Left colon (tissue), 2 donors: Measurements from ENCODE around the gene RAB43. TPM values are rescaled to one million over a fixed set of nuclear protein-coding genes. Genes with fewer than 3 reads are reported as not detected.
"Not testable (repeated sequence)": the region's sequence is repeated elsewhere in the genome, so short reads cannot be mapped to it uniquely, and the experiment has no call there.

Experiments
- ATAC-seq: fragments of 200-7000 bp; cut with Tn5 transposase; one replicate; pipeline ENCODE4 v1.9.1; 2020; ENCODE audit warnings: mild to moderate bottlenecking, moderate library complexity
- DNase-seq, 2 donors: peaks; one replicate each; pipeline ENCODE4 v3.0.0-alpha.2; 2020
- intact Hi-C, 2 donors: fragments of 100-400 bp; cut with DNase I in 1 of 2; cut with micrococcal nuclease in 1 of 2; formaldehyde crosslinking; loops; one replicate each; pipeline versions ENCODE4 v1.11.2 to v1.14.0; 2022; cut with DNase I, micrococcal nuclease
- total RNA-seq, 2 donors: library from RNA; stranded (reverse); fragmentation: NEBNext Ultra II Directional; extraction: Animal tissue kit (Norgen Biotek cat#: 25700); gene quantifications; one replicate each; pipeline ENCODE4 v1.2.1, GENCODE V29; 2021
- donor health status: DM: no; HTN: no; CAD: no.
- donor health status: DM: yes; HTN: yes; CAD: no.

Gene RAB43
- total RNA-seq, 2 donors from 2014 or later = 28.7 to 30.4 TPM

GRCh38 chr3:129123314-129124060 is 1.9 kb upstream of the RAB43 start:
- ATAC-seq = no peak
- intact Hi-C loops = no loop called here
- peak; percentile 18 to 33 for DNase-seq

- no peak for ATAC-seq
- intact Hi-C loops = no loop called here
- DNase-seq = no peak
Observed at GRCh38 chr3:129122412-129123011, 908 bp upstream of the RAB43 start.

DNA sequence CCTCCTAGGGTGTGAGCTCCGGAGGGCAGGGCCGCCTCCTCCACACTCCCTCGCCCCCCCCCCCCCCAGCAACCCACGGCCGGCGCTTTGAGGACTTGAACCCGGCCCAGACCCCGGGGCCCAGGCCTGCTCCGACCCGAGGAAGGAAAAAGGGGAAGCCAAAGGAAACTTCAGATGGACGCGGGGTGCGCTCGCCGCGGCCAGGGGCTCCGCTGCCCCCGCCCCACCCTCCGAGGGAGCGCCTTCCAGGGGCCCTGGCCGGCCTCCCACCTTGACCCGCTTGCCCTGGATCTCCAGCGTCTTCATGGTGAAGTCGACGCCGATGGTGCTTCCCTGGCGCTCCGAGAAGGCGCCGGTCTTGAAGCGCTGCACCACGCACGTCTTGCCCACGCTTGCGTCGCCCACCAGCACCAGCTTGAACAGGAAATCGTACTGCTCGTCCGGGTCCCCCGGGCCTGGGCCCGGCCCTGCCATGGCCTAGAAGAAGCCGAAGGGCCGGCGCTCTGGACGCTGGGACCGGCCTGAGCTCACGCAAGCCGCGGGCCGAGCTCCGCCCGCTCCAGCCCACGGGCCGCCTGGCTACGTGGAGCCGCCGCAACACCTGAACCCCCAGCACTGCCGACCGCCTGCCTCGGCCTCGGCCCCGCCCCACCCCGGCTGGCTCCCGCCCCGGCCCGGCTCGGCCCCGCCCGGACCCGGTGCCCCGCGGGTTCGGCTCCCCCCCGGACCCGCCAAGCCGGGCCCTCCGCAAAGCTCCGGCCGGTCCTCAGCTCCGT is 400 bp downstream of the RAB43 start:
- intact Hi-C loops = no loop called here
- peak in 1 of 2 donors; percentile 41 for DNase-seq

GRCh38 chr3:129120254-129121004 is 1.2 kb downstream of the RAB43 start:
- intact Hi-C loops = no loop called here
- ATAC-seq (peak; percentile 59), DNase-seq (peak; percentile 91 to 93)

More for the DNA sequence above, 400 bp downstream of the RAB43 start:
- ATAC-seq = peak; percentile 56

DNA sequence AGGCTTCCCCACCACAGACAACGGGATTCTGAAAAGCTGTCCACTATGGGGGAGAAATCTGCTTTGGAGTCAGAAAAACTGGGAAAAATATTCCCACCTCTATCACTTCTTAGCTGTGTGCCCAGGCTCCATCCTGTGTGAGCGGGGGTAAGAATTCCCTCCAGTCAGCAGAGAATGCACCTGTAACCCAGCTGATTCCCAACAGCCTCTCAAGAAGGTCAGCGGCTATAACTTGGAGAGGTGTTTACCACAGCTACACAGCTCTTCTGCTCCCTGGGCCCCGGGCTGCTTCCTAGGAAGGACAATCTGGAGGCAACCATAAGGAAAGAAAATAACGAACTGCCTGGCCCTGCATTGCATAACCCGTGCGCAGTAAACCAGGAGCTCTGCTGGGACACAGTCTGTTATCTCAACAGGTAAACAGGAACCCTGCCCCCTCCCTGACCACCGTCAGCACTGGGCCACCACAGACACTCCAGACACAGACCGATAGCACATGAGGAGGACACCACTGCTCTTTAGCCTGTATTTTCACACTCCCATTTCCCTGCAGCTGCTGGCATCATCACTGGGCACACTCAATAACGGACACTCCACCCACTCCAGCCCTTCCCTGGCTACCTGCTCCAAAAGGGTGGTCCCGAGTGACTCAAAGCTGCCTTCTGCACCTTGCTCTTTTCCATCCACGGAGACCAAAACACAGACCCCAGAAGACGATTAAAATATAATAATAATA is 2.1 kb downstream of the RAB43 start:
- ATAC-seq (peak; percentile 45), DNase-seq (peak; percentile 74 to 80)
- intact Hi-C loops = no loop called here

- intact Hi-C loops = no loop called here
- no peak for ATAC-seq
Observed at GRCh38 chr3:129118745-129119144, 2.9 kb downstream of the RAB43 start.

GRCh38 chr3:129117134-129117533 is 4.5 kb downstream of the RAB43 start:
- intact Hi-C loops = no loop called here
- no peak for DNase-seq
- no peak for ATAC-seq

More at GRCh38 chr3:129118745-129119144, 2.9 kb downstream of the RAB43 start:
- no peak for DNase-seq

DNA sequence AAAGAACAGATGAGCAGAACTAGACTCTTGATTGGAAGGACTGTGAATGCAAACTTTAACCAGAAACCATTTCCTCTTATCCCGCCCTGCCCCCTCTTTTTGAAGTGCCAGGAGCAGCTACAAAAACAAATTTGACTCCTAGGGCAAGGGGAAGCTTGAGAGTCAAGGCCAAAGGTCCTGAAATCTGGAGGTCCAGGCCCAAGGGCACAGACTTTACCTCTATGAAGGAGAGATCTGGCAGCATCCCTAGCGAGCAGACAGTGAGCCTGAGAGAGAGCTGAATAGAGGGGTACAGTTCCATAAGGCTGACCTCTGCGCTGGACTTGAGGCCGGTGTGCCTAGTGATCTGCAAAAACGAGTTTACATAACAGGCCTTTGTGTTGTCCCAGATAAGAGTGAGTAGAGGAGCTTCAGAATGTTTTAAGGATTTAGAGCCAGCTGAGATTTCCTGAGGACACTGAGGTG is 5.1 kb downstream of the RAB43 start:
- no peak for DNase-seq
- intact Hi-C loops = no loop called here
- no peak for ATAC-seq

DNA sequence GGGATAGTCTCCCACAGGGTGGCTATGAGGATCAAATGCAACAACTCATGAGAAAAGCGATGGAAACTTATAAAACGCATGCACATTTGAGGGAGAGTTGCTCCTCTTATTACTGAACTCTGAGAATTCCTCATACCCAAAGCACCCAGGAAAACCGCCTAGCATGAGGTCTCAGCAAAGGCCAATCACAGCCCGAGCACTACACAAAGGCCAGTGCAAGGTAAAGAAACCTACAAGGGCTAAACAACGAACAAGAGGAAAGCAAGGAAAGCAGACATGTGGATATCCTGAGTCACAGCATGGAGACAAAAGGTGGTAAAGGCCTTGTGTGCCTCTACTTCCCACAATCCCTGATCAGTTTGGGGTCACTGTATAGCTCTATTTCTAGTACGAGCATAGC is 7.1 kb downstream of the RAB43 start:
- DNase-seq = no peak
- intact Hi-C loops = no loop called here
- ATAC-seq = no peak

GRCh38 chr3:129112308-129113052 is 9.1 kb downstream of the RAB43 start:
- intact Hi-C loops = no loop called here
- no peak for DNase-seq
- no peak for ATAC-seq

- ATAC-seq, intact Hi-C loops, DNase-seq: not testable (repeated sequence)
Observed at GRCh38 chr3:129111076-129111780, 10.4 kb downstream of the RAB43 start.

DNA sequence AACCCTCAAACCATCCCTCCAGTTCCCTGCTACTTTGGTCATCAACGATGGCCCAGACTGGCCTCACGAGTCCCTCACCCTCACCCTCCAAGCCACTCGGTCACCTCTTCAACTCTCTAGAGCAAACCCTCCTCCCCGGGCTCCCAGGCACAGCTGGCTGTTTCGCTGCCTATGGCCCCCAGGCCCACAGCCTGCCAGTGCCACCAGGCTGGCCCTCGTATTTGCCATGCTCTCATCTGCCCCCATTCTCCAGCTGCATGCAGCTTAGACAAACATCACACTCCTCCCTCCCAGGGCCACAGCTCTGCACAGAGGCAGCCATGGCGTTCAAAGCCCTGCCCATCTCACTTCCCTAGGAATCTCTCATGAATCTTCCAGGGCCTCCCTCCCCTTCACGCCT is 13.8 kb downstream of the RAB43 start:
- intact Hi-C loops = no loop called here
- DNase-seq (no peak), ATAC-seq (no peak)

DNA sequence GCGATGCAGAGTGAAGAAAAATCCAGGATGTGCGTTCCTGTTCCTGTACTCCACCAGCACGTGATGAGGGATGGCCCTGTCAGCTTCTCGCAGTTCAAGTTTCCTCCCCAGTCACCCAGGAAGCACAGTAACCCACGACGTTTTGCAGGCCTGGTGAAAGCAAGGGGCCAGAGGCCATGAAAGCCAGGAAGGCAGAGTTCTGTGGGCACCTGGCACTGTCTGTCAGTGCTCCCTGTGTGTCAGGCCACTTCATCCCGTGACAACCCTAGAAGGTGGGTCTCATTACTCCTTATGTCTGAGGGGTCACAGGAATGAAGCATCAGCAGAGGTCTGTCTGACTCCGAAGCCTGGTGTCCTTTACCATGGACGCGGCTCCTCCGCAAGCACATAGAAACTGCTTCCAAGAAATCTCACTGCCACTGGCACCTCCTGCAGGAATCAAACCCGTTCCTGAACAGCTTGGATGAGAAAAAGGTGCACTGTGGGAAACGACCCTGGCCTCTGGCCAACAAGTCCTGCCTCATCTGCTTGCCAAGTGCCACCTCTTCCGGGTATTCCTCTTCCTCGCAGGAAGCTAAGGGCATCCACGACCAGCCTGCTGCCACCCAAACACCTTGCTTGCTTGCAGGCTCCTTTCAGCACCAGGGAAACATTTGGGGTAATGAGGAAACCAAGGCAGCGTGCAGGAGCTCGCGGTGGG is 14.6 kb downstream of the RAB43 start:
- intact Hi-C loops = no loop called here
- peak; percentile 69 for ATAC-seq
- DNase-seq = peak in 1 of 2 donors; percentile 75

DNA sequence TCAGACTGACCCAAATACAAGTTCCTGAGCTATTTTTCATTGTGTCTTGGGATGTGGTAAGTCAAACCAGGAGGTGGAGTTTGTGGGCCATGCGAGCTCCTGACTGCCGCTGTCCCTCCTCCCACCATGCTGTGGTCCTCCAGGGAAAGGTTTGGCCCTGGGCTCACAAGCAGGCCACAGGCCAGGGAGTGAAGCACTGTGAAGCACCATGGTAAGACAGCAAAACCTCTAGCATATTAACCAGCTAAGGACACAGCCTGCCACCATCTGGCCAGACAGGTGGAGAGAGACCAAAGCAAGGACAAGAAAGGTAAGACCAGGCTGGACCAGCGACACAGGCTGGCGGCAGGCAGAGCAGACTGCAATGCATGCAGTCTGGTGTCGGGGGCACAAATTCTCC is 15.3 kb downstream of the RAB43 start:
- ATAC-seq (no peak), DNase-seq (no peak)
- intact Hi-C loops = no loop called here

DNA sequence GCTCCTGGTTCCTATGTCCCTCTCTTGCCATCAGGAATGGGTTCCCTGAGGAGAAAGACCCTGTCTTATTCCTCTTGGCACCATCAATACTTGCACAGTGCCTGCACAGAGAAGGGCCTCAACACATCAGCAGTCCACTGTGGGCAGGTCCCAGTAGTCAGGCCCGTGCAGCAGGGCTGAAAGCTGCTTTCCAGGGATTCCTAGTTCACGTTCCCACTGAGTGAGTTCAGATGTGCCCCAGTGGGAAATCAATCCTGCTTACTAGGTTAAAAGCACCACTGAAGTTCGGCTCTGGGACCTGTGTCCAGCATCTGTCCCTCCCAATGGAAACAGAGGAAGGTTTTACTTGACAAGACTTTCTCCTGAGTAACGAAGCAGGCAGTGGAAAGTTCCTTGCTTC is 15.7 kb downstream of the RAB43 start:
- intact Hi-C loops = no loop called here
- no peak for ATAC-seq

GRCh38 chr3:129104498-129105079 is 17.0 kb downstream of the RAB43 start:
- no peak for DNase-seq
- intact Hi-C loops = no loop called here
- no peak for ATAC-seq

More for the DNA sequence above, 15.7 kb downstream of the RAB43 start:
- no peak for DNase-seq
